Islet precursor cell (in vitro differentiated cells): ENCODE data around the gene ANKLE2.
A peak's percentile ranks its signal among the peaks of the same experiment; 100 is the strongest.
"Not testable (repeated sequence)": the region's sequence is repeated elsewhere in the genome, so short reads cannot be mapped to it uniquely, and the experiment has no call there.

Experiments
- DNase-seq: peaks from one replicate; pipeline ENCODE4 v3.0.0-alpha.2; 2018

The ANKLE2 gene

DNA sequence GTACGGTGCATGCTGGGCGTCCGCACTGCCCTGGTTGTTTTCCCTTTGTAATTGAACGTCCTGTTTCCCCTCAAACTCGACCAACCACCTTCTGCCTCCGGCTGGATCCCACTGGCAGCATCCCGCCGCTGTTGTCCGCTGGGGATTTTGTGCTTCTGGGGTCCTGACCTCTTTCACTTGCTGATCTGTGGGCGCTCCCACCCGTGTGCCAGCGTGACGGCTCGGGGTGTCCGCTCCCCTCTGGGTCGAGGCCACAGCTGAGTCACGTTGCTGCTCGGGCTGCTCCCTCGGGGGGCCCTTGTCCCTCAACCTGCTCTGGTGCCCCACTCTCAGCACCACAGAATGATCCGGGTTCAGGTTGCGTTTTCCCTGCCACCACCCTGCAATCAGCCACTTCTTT lies 43.0 kb downstream of the ANKLE2 start:
- no peak for DNase-seq

DNA sequence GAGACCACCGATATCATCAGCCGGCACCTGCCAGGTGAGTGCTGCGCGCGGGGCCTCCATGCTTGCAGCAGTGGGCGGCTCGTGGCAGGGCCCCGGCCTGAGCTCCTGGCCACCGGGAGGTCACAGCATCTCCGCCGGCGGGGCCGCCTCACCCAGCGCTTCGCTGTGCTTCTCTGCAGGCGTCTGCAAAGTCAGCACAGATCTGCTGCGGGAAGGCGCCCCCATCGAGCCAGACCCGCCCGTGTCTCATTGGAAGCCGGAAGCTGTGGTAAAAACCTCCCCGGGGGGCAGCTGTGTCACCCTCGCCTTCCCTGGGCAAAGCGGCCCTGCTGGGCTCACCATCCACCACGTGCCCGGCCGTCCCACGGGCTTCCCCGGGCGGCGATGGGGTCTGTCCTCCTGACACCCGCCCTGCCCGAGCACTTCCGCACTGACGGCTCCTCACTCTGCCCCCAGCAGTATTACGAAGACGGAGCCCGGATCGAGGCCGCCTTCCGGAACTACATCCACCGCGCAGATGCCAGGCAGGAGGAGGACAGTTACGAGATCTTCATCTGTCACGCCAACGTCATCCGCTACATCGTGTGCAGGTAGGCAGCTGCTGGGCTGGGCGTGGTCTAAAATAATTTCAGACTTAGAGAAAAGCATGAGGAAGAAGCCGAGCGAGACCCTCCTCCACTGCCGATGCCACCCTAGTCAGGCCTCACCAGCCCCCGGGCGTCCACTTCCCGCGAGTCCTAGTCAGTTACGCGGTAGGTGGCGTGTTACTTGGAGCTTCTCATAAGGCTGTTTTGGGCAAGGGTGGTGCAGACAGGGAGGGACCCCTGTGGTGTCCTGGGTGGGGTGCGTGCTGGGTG lies 43.9 kb downstream of the ANKLE2 start:
- peak; percentile 56 for DNase-seq

DNA sequence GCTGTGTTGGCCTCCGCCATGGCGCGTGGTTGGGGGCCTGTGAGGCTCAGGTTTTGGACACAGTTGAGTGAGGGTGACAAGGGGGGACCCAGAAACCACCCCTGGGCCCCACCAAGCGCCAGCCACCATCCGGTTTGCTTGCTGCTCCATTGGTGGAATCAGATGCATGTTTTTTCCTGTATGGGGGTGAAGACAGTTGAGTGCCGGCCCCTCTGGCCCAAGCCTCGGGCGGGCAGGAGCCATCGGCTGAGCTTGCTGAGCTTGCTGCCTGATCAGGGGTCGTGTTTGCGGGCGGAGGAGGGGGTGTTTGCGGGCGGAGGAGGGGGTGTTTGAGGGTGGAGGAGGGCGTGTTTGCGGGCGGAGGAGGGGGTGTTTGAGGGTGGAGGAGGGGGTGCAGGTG lies 44.6 kb downstream of the ANKLE2 start:
- DNase-seq: no peak

DNA sequence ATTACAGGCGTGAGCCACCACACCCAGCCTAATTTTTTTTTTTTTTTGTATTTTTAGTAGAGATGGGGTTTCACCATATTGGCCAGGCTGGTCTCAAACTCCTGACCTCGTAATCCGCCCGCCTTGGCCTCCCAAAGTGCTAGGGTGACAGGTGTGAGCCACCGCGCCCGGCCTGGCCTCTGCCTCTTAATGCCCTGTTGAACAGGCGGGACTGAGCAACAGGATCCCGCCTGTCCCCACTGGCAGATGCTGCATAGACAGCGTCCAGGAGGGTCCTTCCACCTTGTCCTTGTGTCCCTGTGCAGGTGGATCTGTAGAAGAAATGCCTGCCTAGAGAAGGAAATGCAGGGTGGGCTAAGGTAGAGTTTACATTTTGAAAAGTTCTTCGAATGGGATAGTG lies 45.3 kb downstream of the ANKLE2 start:
- DNase-seq: no peak

DNA sequence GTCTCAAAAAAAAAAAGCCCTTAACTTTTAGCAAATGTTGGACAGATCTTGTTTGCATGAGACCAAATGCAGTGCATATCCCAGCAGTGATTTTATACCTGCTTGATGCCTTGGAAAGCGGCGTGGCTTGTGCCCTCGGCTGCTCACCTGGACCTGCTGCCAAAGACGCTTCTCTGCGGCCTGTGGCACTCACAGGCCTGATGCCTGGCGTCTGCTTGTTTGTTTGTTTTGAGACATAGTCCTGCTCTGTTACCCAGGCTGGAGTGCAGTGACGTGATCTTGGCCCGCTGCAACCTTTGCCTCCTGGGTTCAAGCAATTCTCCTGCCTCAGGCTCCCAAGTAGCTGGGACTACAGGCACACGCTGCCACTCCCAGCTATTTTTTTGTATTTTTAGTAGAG lies 45.8 kb downstream of the ANKLE2 start:
- DNase-seq: no peak

DNA sequence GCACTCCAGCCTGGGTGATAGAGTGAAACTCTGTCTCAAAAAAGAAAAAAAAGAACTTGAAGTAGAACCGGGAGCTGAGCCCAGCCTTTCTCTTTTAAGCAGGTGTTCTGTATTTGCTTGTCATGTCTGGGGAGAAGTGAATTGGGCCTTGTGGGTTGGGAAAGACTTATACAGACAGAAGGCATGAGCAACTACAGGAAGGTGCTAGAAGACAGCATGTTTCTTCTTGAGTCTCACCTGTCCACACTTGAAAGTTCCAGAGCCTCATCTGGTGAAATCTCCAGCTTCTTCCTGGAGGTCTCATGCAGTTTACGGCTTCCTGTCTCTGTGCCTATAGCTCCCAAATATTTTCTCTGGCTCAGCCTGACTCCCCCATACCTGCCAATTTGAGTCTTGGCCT lies 48.5 kb downstream of the ANKLE2 start:
- DNase-seq: peak; percentile 46

DNA sequence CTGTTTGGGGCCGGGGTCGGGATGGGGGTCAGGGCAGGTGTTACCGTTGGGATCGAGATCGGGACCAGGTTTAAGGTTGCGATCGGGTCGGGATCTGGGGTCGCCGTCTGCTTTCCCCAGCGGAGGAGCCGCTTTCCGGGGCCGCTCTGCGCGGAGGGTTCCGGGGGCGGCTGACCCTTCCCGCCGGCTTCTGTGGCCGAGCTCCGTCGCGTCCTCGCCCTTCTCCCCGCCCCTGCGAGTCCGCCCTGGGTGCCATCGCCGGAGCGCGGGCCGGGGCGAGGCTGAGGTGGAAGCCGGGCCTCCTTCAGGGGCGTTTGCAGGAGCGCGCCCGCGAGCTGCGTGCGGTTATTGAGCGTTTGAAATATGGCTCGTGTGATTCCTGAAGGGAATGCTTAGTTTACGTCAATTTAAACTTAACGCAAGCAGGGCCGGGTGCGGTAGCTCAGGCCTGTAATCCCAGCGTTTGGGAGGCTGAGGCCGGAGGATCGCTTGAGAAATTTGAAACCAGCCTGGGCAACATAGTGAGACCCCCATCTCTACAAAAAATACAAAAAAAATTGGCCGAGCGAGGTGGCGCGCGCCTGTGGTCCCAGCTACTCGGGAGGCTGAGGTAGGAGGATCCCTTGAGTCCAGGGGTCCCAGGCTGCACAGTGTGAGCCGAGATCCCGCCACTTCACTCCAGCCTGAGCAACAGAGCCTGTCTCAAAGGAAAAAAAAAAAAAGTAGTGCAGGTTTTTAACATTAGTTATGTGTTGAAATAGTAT lies 50.4 kb downstream of the ANKLE2 start:
- peak; percentile 71 for DNase-seq

DNA sequence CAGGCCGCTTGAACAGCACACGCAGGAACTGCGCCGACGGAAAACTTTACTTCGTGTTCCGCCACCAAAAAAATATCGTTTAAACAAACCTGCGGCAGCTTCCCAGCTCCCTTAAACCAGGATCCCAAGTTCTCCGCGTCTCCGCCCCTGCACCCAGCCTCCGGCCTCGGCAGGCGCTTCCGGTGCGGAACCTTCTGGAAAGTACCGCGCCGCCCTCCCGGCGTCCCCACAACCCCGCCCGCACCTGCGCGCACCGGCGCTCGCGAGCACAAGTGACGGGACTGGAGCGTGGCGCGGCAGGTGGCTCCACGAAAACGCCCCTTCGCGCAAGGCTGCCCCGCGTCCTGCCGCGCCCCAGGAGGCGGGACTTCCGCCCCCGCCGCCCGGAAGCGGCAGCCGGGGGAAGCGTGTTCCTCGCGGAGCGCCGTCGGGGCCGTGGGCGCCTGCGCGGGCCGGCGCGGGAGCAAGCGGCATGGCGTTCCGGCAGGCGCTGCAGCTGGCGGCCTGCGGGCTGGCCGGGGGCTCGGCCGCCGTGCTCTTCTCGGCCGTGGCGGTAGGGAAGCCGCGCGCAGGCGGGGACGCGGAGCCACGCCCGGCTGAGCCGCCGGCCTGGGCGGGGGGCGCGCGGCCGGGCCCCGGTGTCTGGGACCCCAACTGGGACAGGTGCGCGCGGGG lies 51.1 kb downstream of the ANKLE2 start, which contains the start of gene PGAM5:
PGAM5 (plus strand) TSS at position 438 of the 675 bp plus-strand sequence; CDS start at position 473, 35 bp downstream.
- peak; percentile 94 for DNase-seq

DNA sequence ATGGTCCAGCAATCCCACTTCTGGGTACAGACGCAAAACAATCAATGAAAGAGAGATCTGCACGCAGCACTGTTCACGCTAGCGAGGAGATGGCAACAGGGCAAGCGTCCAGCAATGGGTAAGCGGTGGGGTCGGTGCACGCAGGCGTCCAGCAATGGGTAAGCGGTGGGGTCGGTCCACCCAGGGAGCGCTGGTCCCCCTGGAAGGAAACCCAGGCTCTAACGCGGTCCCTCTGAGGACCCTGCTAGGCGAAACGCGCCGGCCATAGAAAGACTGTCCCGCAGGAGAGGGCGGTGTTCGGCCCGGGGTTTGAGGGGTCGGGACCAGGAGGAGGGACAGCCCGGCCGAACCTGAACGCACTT lies 51.6 kb downstream of the ANKLE2 start:
- DNase-seq: peak; percentile 79

DNA sequence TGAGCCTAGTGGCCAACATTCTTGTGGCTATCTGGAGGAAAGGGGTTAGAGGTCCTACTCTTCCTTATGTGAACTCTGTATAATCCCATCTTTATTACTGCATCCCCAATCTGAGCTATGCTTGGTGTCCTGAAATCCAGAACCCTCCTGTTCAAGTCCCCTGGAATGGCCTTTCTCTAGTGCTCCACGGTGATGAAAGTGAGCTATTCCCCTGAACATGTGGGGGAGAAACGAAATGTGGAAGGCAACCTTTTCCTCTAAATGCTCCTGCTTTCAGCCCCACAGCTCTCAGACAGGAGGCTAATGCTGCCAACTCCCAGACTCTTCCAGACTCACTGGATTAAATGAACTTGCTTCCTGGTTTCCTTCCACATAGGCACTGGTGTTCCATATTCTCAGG lies 53.5 kb downstream of the ANKLE2 start:
- no peak for DNase-seq

DNA sequence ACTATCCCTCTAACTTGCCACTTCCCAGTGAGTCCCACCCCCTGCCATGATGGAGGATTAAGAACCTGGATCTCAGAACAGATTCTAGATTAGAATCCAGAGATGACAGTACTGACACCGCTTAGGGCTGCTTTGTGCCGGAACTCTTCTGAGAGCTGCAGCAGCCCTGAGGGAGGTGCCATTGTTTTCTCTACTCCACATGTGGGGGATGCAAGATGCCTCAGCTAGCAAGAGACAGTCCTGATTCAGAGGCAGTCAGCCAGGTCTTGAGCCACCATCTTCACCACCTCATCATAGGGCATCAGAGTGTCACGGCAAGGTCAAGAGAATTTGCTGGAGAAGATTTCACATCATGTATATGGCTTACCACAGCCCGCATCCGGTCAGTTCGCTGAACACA lies 54.4 kb downstream of the ANKLE2 start:
- peak; percentile 43 for DNase-seq

DNA sequence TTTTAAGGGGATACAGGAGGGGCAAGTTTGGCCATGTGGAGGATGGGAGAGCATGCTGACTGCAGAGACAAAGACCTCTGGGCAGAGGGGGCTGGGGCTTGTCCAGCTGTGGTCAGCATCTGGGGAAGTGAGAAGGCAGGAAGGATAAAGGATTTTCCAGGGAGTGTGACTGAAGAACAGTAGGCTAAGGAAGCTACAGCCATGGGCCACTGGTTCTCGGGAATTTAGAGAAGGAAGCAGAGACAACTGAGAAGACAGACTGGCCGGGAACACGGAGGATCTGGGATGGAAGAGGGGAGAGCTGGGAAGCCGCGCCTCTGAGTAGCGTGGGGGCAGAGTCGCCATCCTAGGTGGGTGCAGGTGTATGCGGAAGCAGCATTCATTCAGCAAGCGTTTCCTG lies 58.0 kb downstream of the ANKLE2 start:
- peak; percentile 58 for DNase-seq

DNA sequence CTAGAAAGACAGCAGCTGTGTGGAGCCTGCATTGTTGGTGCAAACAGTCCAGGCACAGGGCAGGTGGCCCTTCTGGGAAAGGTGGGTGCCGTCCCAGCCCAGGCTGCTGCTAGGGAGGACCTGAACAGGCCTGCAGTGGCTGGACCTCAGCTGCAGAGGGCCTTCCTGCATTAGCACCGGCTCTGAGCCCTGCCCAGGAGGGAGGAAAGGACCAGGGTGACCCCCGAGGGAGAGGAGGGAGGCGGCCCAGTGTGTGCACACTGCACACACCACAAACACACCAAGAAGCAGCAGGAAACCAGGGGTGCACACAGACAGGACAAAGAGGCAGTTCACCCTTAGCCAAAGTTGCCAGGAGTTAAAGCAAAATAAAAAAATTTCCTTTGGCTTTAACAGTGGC lies 59.0 kb downstream of the ANKLE2 start:
- peak; percentile 70 for DNase-seq

DNA sequence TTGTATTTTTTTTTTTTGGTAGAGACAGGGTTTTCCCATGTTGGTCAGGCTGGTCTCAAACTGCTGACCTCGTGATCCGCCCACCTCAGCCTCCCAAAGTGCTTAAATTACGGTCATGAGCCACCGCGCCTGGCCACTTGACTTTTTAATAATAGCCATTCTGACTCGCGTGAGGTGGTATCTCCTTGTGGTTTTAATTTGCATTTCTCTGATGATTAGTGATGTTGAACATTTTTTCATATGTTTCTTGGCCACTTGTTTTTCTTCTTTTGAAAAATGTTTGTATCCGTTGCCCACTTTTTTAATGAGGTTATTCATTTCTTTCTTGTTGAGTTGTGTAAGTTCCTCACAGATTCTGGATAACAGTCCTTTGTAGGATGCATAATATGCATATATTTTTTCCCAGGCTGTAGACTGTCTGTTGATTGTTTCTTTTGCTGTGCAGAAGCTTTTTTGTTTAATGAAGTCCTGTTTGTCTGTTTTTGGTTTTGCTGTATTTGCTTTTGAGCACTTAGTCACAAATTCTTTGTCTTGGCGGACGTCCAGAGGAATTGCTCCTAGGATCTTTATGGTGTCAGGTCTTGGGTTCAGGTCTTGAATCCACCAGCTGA lies 61.3 kb downstream of the ANKLE2 start:
- no peak for DNase-seq

DNA sequence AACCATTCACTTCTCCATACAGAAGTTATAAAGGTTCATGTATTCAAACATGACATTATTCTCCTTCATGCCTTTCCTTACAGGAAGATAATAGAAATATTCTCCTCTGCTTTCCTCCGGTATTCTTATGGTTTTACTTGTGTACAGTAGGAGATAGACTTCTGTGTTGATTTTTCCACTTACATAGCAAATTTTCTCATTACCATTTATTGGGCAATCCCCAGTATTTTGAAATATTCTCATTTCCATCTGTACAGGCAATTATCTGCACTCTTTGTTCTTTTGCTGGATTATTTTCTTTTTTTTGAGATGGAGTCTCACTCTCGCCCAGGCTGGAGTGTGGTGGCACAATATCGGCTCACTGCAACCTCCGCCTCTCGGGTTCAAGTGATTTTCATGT lies 63.3 kb downstream of the ANKLE2 start:
- no peak for DNase-seq

DNA sequence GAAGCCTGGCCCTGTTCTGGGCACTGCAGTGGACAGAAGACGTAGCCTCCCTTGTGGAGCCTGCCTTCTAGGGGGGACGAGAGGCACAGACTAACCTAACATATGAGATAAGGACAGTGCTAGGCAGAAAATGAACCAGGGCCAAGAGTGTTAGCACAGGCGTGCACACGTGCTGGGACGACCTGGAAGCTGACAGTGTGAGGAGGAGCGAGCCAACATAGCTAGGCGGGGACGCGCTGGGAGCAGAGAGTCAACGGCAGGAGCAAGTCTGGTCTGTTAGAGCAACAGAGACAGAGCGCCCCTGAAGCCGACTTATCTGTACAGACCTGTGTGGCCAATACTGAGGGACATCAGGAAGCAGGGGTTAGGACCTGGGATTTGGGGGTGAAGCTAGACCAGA lies 66.2 kb downstream of the ANKLE2 start:
- peak; percentile 49 for DNase-seq

DNA sequence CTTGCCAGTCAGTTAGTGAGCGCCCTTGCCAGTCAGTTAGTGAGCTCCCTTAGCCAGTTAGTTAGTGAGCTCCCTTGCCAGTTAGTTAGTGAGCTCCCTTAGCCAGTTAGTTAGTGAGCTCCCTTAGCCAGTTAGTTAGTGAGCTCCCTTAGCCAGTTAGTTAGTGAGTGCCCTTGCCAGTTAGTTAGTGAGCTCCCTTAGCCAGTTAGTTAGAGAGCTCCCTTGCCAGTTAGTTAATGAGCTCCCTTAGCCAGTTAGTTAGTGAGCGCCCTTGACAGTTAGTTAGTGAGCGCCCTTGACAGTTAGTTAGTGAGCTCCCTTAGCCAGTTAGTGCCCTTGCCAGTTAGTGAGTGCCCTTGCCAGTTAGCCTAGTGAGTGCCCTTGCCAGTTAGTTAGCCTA lies 66.7 kb downstream of the ANKLE2 start:
- DNase-seq: not testable (repeated sequence)

DNA sequence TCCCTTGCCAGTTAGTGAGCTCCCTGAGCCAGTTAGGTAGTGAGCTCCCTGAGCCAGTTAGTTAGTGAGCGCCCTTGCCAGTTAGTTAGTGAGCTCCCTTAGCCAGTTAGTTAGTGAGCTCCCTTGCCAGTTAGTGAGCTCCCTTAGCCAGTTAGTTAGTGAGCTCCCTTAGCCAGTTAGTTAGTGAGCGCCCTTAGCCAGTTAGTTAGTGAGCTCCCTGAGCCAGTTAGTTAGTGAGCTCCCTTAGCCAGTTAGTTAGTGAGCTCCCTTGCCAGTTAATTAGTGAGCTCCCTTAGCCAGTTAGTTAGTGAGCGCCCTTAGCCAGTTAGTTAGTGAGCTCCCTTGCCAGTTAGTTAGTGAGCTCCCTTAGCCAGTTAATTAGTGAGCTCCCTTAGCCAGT lies 69.6 kb downstream of the ANKLE2 start:
- DNase-seq: not testable (repeated sequence)

DNA sequence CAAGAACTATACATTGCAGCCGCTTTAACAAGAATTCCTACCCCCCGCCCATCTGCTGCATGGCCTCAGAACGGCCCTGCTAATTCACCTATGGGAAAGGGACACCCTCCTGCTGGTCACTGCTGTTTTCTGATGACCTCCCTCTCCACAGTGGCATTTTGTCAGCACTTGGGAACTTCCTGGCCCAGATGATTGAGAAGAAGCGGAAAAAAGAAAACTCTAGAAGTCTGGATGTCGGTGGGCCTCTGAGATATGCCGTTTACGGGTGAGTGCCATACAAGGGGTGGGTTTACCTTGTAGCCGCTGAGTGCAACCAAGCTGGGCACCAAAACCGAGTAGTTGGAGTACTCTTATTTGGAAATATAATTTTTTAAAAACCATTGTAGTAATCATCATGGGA lies 71.5 kb downstream of the ANKLE2 start:
- DNase-seq: peak; percentile 49

DNA sequence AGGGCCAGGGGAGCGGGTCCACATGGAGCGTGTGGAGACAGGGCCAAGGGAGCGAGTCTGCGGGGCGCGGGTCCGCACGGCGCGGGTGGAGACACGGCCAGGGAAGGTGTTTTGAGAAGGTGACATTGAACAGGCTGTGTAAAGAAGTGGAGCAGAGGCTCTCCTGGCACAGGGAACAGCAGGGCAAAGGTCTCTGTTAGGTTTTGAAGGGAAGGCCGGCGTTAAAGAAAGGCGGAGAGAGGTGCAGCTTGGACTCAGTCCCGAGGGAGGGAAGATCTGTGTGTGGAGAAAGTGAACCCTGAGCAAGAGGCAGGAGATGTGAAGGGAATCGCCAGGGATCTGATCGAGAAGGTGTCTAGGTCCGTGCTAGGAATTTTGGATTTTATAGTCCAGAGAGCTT lies 72.4 kb downstream of the ANKLE2 start:
- peak; percentile 57 for DNase-seq

DNA sequence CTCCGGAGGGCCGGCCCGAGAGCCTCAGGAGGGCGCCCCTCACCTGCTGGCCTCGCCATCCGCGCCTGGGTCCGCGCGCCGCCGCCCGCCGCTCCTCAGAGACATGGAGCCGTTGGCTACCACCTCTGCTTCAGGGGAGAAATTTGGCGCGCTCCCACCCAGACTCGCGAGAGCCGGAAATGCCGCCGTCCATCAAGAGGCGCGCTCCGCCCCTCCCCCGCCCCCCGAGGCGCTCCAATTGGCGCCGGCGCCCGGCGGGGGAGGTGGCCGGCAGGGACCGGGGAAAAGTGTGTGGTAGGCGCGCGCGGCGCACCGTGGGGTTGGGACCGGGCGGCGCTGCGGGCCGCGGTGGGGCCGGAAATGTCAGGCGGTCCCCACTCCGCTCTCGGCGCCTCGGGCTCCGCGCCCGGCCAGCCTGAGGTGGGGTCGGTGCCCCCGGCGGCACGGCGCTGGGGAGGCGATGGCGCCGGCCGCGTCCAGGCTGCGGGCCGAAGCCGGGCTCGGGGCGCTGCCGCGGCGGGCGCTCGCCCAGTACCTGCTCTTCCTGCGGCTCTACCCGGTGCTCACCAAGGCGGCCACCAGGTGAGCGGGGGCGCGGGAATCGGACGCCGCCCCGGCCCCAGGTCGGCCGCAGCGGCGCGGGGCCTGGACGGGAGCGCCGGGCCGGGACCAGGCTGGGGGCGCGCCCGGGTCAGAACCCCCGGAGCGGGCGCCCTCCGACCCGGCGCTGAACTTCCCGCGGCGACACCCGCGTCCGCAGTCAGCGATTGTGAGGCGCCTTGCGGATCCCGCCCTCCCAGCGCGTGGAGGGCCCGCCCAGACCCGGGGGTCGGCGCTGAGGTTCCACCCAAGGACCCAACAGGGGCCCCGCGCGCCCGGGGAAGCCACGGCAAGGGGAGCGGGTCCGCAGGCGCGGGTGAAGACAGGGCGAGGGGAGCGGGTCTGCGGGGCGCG lies 74.1 kb downstream of the ANKLE2 start, which contains the start of the genes POLE and PXMP2:
POLE (minus strand) TSS at position 132 of the 954 bp plus-strand sequence; CDS start at position 105, 27 bp downstream.
PXMP2 (plus strand) TSS at position 377 of the 954 bp plus-strand sequence; CDS start at position 461, 84 bp downstream.
- DNase-seq: peak; percentile 99

DNA sequence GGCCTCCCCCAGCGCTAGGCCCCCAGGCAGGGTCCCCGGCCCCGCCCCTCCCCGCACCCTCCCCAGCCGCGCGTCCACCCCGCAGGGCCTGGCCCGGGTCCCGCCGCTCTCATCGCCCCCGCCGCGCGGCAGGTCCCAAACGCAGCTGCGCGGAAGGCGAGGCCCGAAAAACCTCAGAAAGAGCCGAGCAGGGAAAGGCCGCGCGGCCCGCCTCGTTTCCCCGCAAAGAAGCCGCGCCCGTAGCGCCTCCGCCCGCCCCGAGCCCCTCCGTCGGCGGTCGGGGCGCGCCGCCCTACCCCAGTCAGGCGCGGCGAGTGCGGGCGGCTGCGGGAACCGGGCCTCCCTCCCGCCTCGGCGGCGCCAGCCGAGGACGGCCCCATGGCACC lies 74.8 kb downstream of the ANKLE2 start:
- DNase-seq: no peak
